ENCODE results near the gene CFAP410.
"Not testable (repeated sequence)": the region's sequence is repeated elsewhere in the genome, so short reads cannot be mapped to it uniquely, and the experiment has no call there.

Gene CFAP410

GRCh38 chr21:44347911-44348451 is 8.8 kb upstream of the CFAP410 start:
- Histone ChIP-seq H3F3A (ENCODE audit: insufficient read depth, low read length) (no peaks in the 10 kb centered on the region), H3K27me3 (replicated peaks; ENCODE audit: insufficient read depth, low read length) (peaks cover 92% of the 10 kb centered on the region), H3K9me2 (replicated peaks; ENCODE audit: insufficient read depth, low read length) (no peaks in the 10 kb centered on the region), H3K4me1 (ENCODE audit: low read length) (no peaks in the 10 kb centered on the region), H4K20me1 (ENCODE audit: insufficient read depth, low read length) (no peaks in the 10 kb centered on the region), H3K4me3 (ENCODE audit: low read length) (no peak overlapping the region), H3K9me3 (replicated peaks; ENCODE audit: insufficient read depth, low read length) (no peaks in the 10 kb centered on the region), H3K79me2 (ENCODE audit: low read length) (no peaks in the 10 kb centered on the region), H3K9ac (ENCODE audit: low read length) (no peak overlapping the region), H3K27ac (ENCODE audit: low read length) (no peak overlapping the region), H2AFZ (ENCODE audit: low read length) (no peak overlapping the region), H3K4me2 (ENCODE audit: low read depth, low read length) (no peak overlapping the region), H3K36me3 (replicated peaks; ENCODE audit: insufficient read depth, low read length) (no peaks in the 10 kb centered on the region)
- no peak for DNase-seq
- TF ChIP-seq EZH2phosphoT487 (IDR thresholded peaks at IDR 0.05; ENCODE audit: low read length) = no peak

- Histone ChIP-seq H2AFZ (ENCODE audit: low read length) (no peak overlapping the region), H3K4me3 (ENCODE audit: low read length) (no peak overlapping the region), H3K27ac (ENCODE audit: low read length) (no peak overlapping the region), H3K4me1 (ENCODE audit: low read length) (no peaks in the 10 kb centered on the region), H3K27me3 (replicated peaks; ENCODE audit: insufficient read depth, low read length) (peaks cover 89% of the 10 kb centered on the region), H3K79me2 (ENCODE audit: low read length) (no peaks in the 10 kb centered on the region), H4K20me1 (ENCODE audit: insufficient read depth, low read length) (no peaks in the 10 kb centered on the region), H3K9ac (ENCODE audit: low read length) (no peak overlapping the region), H3K4me2 (ENCODE audit: low read depth, low read length) (no peak overlapping the region), H3K36me3 (replicated peaks; ENCODE audit: insufficient read depth, low read length) (no peaks in the 10 kb centered on the region), H3K9me2 (replicated peaks; ENCODE audit: insufficient read depth, low read length) (no peaks in the 10 kb centered on the region), H3K9me3 (replicated peaks; ENCODE audit: insufficient read depth, low read length) (no peaks in the 10 kb centered on the region), H3F3A (ENCODE audit: insufficient read depth, low read length) (no peaks in the 10 kb centered on the region)
- DNase-seq = no peak
- no peak for TF ChIP-seq EZH2phosphoT487 (IDR thresholded peaks at IDR 0.05; ENCODE audit: low read length)
- no peak for TF ChIP-seq EZH2 (optimal IDR thresholded peaks at IDR 0.05; ENCODE audit: low read depth, low read length)
- TF ChIP-seq CTCF (IDR thresholded peaks at IDR 0.05; ENCODE audit: low read length) = no peak
Observed at GRCh38 chr21:44345495-44345894, 6.3 kb upstream of the CFAP410 start.

GRCh38 chr21:44344541-44345183 is 5.5 kb upstream of the CFAP410 start:
- Histone ChIP-seq H3K4me3 (ENCODE audit: low read length) (no peak overlapping the region), H3K4me2 (ENCODE audit: low read depth, low read length) (no peak overlapping the region), H3K9me2 (replicated peaks; ENCODE audit: insufficient read depth, low read length) (no peaks in the 10 kb centered on the region), H3K27me3 (replicated peaks; ENCODE audit: insufficient read depth, low read length) (peaks cover 87% of the 10 kb centered on the region), H3K27ac (ENCODE audit: low read length) (no peak overlapping the region), H3K9me3 (replicated peaks; ENCODE audit: insufficient read depth, low read length) (no peaks in the 10 kb centered on the region), H3K9ac (ENCODE audit: low read length) (no peak overlapping the region), H3K36me3 (replicated peaks; ENCODE audit: insufficient read depth, low read length) (no peaks in the 10 kb centered on the region), H4K20me1 (ENCODE audit: insufficient read depth, low read length) (no peaks in the 10 kb centered on the region), H3K4me1 (ENCODE audit: low read length) (peaks cover 4% of the 10 kb centered on the region; the same call in 1 of the 2 replicates), H3K79me2 (ENCODE audit: low read length) (no peaks in the 10 kb centered on the region), H2AFZ (ENCODE audit: low read length) (no peak overlapping the region), H3F3A (ENCODE audit: insufficient read depth, low read length) (peaks cover 1% of the 10 kb centered on the region; the same call in 1 of the 2 replicates)
- DNase-seq = no peak
- TF ChIP-seq CTCF (IDR thresholded peaks at IDR 0.05; ENCODE audit: low read length) (no peak), EZH2phosphoT487 (IDR thresholded peaks at IDR 0.05; ENCODE audit: low read length) (0 out of 2 replicates have a peak, but pooled peaks have one; percentile 70), EZH2 (optimal IDR thresholded peaks at IDR 0.05; ENCODE audit: low read depth, low read length) (peak; percentile 48)

- H3K36me3 ChIP-seq (replicated peaks; ENCODE audit: insufficient read depth, low read length); H3K27ac ChIP-seq (ENCODE audit: low read length); H3K4me3 ChIP-seq (ENCODE audit: low read length); H3K9me2 ChIP-seq (replicated peaks; ENCODE audit: insufficient read depth, low read length); H4K20me1 ChIP-seq (ENCODE audit: insufficient read depth, low read length); DNase-seq; H3K79me2 ChIP-seq (ENCODE audit: low read length); H2AFZ ChIP-seq (ENCODE audit: low read length); H3K9me3 ChIP-seq (replicated peaks; ENCODE audit: insufficient read depth, low read length); H3K4me1 ChIP-seq (ENCODE audit: low read length); H3K9ac ChIP-seq (ENCODE audit: low read length); H3K4me2 ChIP-seq (ENCODE audit: low read depth, low read length): not testable (repeated sequence)
- Histone ChIP-seq H3K27me3 (replicated peaks; ENCODE audit: insufficient read depth, low read length) (peaks cover 70% of the 10 kb centered on the region), H3F3A (ENCODE audit: insufficient read depth, low read length) (peaks cover 14% of the 10 kb centered on the region)
Observed at GRCh38 chr21:44342981-44343380, 3.8 kb upstream of the CFAP410 start.

GRCh38 chr21:44341726-44342458 is 2.7 kb upstream of the CFAP410 start:
- H3K9me2 ChIP-seq (replicated peaks; ENCODE audit: insufficient read depth, low read length); H3K9me3 ChIP-seq (replicated peaks; ENCODE audit: insufficient read depth, low read length); H3K4me3 ChIP-seq (ENCODE audit: low read length); H3K27ac ChIP-seq (ENCODE audit: low read length); H3K4me1 ChIP-seq (ENCODE audit: low read length); H4K20me1 ChIP-seq (ENCODE audit: insufficient read depth, low read length); H3K4me2 ChIP-seq (ENCODE audit: low read depth, low read length); H3K9ac ChIP-seq (ENCODE audit: low read length); DNase-seq; H3K79me2 ChIP-seq (ENCODE audit: low read length); H2AFZ ChIP-seq (ENCODE audit: low read length); H3K36me3 ChIP-seq (replicated peaks; ENCODE audit: insufficient read depth, low read length): not testable (repeated sequence)
- Histone ChIP-seq H3F3A (ENCODE audit: insufficient read depth, low read length) (peaks cover 21% of the 10 kb centered on the region), H3K27me3 (replicated peaks; ENCODE audit: insufficient read depth, low read length) (peaks cover 59% of the 10 kb centered on the region)

Data from MM.1S (cell line).